ENCODE measurements around the gene PRPSAP1. TPM values are rescaled to one million over a fixed set of nuclear protein-coding genes. Genes with fewer than 3 reads are reported as not detected.
"Not testable (repeated sequence)": the region's sequence is repeated elsewhere in the genome, so short reads cannot be mapped to it uniquely, and the experiment has no call there.

Gene PRPSAP1
- total RNA-seq, 6 experiments from 2014 or later = 39.3 to 55.6 (median 45.1) TPM

DNA sequence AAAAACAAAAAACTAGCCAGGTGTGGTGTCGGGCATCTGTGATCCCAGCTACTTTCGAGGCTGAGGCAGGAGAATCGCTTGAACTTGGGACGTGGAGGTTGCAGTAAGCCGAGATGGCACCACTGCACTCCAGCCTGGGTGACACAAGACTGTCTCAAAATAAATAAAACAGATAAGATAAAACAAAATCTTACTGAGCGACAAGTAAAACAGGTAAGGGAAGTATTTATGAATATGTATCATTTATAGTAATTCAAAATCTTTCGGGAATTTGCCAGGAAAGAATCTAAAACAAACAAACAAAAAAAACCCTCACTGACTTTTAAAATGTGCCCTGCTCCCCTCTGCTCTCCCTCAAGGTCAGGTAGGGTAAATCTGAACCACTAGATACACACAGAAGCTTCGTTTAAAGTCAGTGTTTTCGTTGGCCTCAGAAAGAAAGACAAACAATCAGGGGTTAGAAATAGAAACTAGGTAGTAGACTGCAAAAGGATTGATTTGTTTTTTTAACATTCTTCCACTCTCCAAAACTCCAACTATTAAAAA is 2.1 kb downstream of the PRPSAP1 start:
- Histone ChIP-seq H3K9me3 (no peaks in the 10 kb centered on the region), H3K4me3 (peak overlapping the region in 2 of 3 donors; percentile 82 to 91), H3K4me1 (peaks cover 0 to 29% (median 4%) of the 10 kb centered on the region in 4 donors), H3K36me3 (peaks cover 0 to 9% (median 4%) of the 10 kb centered on the region in 4 donors), H3K27ac (peak overlapping the region; percentile 20 to 87 (median 79)), H3K27me3 (no peaks in the 10 kb centered on the region)
- WGBS (ENCODE audit: insufficient coverage, low coverage, low lambda C conversion rate, missing lambda C conversion rate) = 38% methylated on average over 9 of the region's 9 CpGs
- TF ChIP-seq, protein P1, sequence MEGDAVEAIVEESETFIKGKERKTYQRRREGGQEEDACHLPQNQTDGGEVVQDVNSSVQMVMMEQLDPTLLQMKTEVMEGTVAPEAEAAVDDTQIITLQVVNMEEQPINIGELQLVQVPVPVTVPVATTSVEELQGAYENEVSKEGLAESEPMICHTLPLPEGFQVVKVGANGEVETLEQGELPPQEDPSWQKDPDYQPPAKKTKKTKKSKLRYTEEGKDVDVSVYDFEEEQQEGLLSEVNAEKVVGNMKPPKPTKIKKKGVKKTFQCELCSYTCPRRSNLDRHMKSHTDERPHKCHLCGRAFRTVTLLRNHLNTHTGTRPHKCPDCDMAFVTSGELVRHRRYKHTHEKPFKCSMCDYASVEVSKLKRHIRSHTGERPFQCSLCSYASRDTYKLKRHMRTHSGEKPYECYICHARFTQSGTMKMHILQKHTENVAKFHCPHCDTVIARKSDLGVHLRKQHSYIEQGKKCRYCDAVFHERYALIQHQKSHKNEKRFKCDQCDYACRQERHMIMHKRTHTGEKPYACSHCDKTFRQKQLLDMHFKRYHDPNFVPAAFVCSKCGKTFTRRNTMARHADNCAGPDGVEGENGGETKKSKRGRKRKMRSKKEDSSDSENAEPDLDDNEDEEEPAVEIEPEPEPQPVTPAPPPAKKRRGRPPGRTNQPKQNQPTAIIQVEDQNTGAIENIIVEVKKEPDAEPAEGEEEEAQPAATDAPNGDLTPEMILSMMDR (IDR thresholded peaks at IDR 0.05) = no peak
- intact Hi-C loops (cut with DNase I) = no loop called here
- ATAC-seq = peak; percentile 43 to 64 (median 54)
- DNase-seq = no peak

DNA sequence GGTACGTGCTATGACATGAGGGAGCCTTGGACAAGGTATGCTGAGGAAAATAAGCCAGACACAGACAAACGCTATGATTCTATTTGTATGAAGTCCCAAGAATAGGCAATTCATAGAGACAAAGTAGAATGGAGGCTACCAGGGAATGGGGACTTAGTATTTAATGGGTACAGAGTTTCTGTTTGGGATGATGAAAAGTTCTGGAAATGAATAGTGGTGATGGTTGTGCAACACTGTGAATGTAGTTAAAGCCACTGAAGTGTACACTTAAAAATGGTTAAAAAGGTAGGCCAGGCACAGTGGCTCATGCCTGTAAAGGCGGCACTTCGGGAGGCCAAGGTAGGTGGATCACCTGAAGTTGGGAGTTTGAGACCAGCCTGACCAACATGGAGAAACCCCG is 3.3 kb downstream of the PRPSAP1 start:
- H3K27ac ChIP-seq = peak overlapping the region in 2 of 3 donors; percentile 79 to 87
- H3K4me3 ChIP-seq = no peak overlapping the region
- H3K4me1 ChIP-seq = peaks cover 0 to 41% (median 4%) of the 10 kb centered on the region in 4 donors
- DNase-seq (peak in 1 of 3 donors; percentile 32), ATAC-seq (peak in 1 of 4 donors; percentile 3)
- WGBS (ENCODE audit: insufficient coverage, low coverage, low lambda C conversion rate, missing lambda C conversion rate) = 73% methylated on average over 5 of the region's 5 CpGs
- no peaks in the 10 kb centered on the region for H3K9me3 ChIP-seq
- TF ChIP-seq, protein P1 (IDR thresholded peaks at IDR 0.05) = no peak
- no peak for TF ChIP-seq POLR2A (IDR thresholded peaks at IDR 0.05)
- intact Hi-C loops (cut with DNase I) = no loop called here
- peaks cover 0 to 9% (median 4%) of the 10 kb centered on the region in 4 donors for H3K36me3 ChIP-seq
- H3K27me3 ChIP-seq = no peaks in the 10 kb centered on the region

DNA sequence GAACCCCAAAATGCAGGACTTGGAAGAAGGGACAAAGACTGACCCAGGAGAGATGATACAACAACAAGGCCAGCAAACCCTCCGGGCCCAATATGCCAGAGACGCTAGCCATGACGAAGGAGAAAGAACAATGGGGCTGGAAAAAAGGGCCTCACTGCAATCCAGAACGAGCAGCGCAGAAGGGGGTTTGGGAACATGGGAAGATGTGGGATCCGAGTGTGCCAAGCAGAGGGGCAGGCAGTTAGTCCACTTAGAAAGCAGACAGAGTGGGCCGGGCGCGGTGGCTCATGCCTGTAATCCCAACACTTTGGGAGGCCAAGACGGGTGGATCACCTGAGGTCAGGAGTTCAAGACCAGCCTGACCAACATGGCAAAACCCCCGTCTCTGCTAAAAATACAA is 6.8 kb downstream of the PRPSAP1 start:
- H3K9me3 ChIP-seq; H3K4me3 ChIP-seq; H3K27me3 ChIP-seq; ATAC-seq; intact Hi-C loops (cut with DNase I); H3K27ac ChIP-seq: not testable (repeated sequence)
- Histone ChIP-seq H3K4me1 (peaks cover 0 to 29% (median 4%) of the 10 kb centered on the region in 4 donors), H3K36me3 (peaks cover 0 to 31% (median 8%) of the 10 kb centered on the region in 4 donors)
- WGBS (ENCODE audit: insufficient coverage, low coverage, low lambda C conversion rate, missing lambda C conversion rate) = 97% methylated on average over 6 of the region's 11 CpGs
- peak in 1 of 3 donors; percentile 11 for DNase-seq

DNA sequence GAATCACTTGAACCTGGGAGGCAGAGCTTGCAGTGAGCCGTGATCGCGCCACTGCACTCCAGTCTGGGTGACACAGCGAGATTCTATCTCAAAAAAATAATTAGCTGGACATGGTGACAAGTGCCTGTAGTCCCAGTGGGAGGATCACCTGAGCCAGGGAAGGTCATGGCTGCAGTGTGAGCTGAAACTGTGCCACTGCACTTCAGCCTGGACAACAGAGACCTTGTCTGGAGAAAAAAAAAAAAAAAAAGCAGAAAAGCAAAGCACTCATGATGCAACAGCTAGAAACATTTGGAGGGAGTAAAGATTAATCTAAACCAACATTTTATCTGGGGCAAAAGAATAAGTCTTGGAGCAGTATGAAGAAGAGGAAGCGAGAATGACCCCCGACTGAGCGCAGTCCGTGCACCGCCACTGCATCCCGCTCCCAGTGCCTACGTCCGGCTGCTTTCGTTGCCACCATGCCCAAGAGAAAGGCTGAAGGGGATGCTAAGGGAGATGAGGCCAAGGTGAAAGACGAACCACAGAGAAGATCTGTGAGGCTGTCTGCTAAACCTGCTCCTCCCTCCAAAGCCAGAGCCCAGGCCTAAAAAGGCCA is 8.2 kb downstream of the PRPSAP1 start:
- Histone ChIP-seq H3K4me3 (no peak overlapping the region), H3K36me3 (peaks cover 0 to 36% (median 9%) of the 10 kb centered on the region in 4 donors), H3K9me3 (no peaks in the 10 kb centered on the region), H3K4me1 (peaks cover 0 to 17% (median 0%) of the 10 kb centered on the region in 4 donors), H3K27me3 (no peaks in the 10 kb centered on the region), H3K27ac (peak overlapping the region in 2 of 3 donors; percentile 39 to 65)
- peak; percentile 93 to 98 (median 94) for ATAC-seq
- 39% methylated on average over 14 of the region's 14 CpGs for WGBS (ENCODE audit: insufficient coverage, low coverage, low lambda C conversion rate, missing lambda C conversion rate)
- intact Hi-C loops (cut with DNase I) = no loop called here
- TF ChIP-seq, protein P1 (IDR thresholded peaks at IDR 0.05) = no peak
- TF ChIP-seq POLR2A (IDR thresholded peaks at IDR 0.05) = no peak
- peak; percentile 38 to 80 (median 76) for DNase-seq

DNA sequence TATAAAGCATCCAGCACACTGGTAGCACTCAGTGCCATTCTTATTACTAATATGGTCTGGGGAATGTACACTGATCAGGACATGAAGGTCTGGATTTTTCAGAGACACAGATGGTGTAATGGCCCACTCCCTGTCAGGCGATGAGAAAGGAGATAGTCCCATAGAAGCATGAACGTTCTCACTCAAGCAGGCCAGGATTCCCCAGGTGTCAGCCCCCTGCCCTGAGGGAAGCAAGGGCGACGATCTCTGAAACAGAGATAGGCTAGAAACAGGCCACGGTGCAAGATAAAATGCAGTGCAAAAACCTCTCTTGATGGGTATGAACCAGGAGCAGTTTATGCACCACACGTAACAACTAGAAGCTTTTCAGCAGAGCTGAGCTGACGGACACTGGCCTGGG is 10.6 kb downstream of the PRPSAP1 start:
- intact Hi-C loops (cut with DNase I) = no loop called here
- Histone ChIP-seq H3K9me3 (no peaks in the 10 kb centered on the region), H3K4me3 (no peak overlapping the region), H3K27me3 (no peaks in the 10 kb centered on the region), H3K4me1 (peaks cover 0 to 14% (median 0%) of the 10 kb centered on the region in 4 donors), H3K36me3 (peaks cover 0 to 35% (median 9%) of the 10 kb centered on the region in 4 donors), H3K27ac (no peak overlapping the region)
- ATAC-seq = no peak
- peak in 1 of 3 donors; percentile 11 for DNase-seq
- no peak for TF ChIP-seq POLR2A (IDR thresholded peaks at IDR 0.05)
- TF ChIP-seq, protein P1 (IDR thresholded peaks at IDR 0.05) = no peak
- WGBS (ENCODE audit: insufficient coverage, low coverage, low lambda C conversion rate, missing lambda C conversion rate) = 89% methylated on average over 6 of the region's 7 CpGs
